Testis (tissue), 5 donors: ENCODE measurements around the gene TAF11L11. TPM values are rescaled to one million over a fixed set of nuclear protein-coding genes. Genes with fewer than 3 reads are reported as not detected.
"Not testable (repeated sequence)": the region's sequence is repeated elsewhere in the genome, so short reads cannot be mapped to it uniquely, and the experiment has no call there.

Experiments
- DNase-seq: peaks from one replicate; pipeline ENCODE4 v3.0.0-alpha.2; 2019
- H3K27ac ChIP-seq, 2 donors: fragments of 200-600 bp; sonication (generic); one replicate each; pipeline ENCODE4 v1.5.1; 2019
- H3K27me3 ChIP-seq: fragments of 200-600 bp; sonication (generic); one replicate; pipeline ENCODE4 v1.5.1; 2019
- H3K36me3 ChIP-seq: fragments of 200-600 bp; sonication (generic); one replicate; pipeline ENCODE4 v1.5.1; 2017; ENCODE audit warnings: low read depth; ENCODE audit errors: missing control alignments
- H3K4me1 ChIP-seq: fragments of 200-600 bp; sonication (generic); one replicate; pipeline ENCODE4 v1.5.1; 2019
- H3K4me3 ChIP-seq, 2 donors: fragments of 200-600 bp; sonication (generic); one replicate each; pipeline ENCODE4 v1.5.1; 2017 to 2019
- H3K9me3 ChIP-seq: fragments of 200-600 bp; sonication (generic); one replicate; pipeline ENCODE4 v1.5.1; 2017
- CTCF ChIP-seq, 3 experiments: fragments of 450-650 bp in 2 of 3; fragments of 200-600 bp in 1 of 3; sonication (generic) in 1 of 3; IDR thresholded peaks; one replicate each; pipeline ENCODE4 v1.5.1; 2016 to 2019; ENCODE audit warnings: antibody characterized with exemption in 3 of 3, mild to moderate bottlenecking in 2 of 3, moderate library complexity in 1 of 3
- POLR2A ChIP-seq: fragments of 450-650 bp; IDR thresholded peaks from one replicate; pipeline ENCODE4 v1.6.1; 2017; ENCODE audit warnings: antibody characterized with exemption, mild to moderate bottlenecking, moderate library complexity
- WGBS, 2 donors: methylation state at CpG; one replicate each; pipeline ENCODE4 v1.1.5; 2018; 5-methylcytosine and 5-hydroxymethylcytosine counted together
- intact Hi-C: fragments of 100-400 bp; cut with DNase I; formaldehyde crosslinking; loops from one replicate; pipeline ENCODE4 v1.15.1; 2023; ENCODE audit warnings: low total_unique reads
- long read RNA-seq, 2 donors: transcript quantifications; one replicate each; lab custom pipeline, GENCODE V29; 2026
- polyA plus RNA-seq: library from polyadenylated mRNA; stranded (reverse); fragments of 350-450 nt; fragmentation: Illumina TruSeq; extraction: RNeasy Lipid Tissue Mini Kit (QIAGEN cat#74804); gene quantifications from one replicate; pipeline ENCODE4 v1.2.3, GENCODE V29; 2014; ENCODE audit warnings: low read depth, low replicate concordance; ENCODE audit not compliant: insufficient read depth
- total RNA-seq, 2 donors: library from RNA; depleted of rRNA; stranded (reverse); fragments of >200 nt; gene quantifications; one replicate each; pipeline ENCODE4 v1.2.3, GENCODE V29; 2016

The TAF11L11 gene
- total RNA-seq (not detected), polyA plus RNA-seq (not detected)
- long read RNA-seq, donor 1, result 0 reads
- long read RNA-seq, donor 2, result 0 reads

GRCh38 chr5:17603880-17604279 lies at the start of gene TAF11L11:
TAF11L11 (plus strand) TSS chr5:17604183.
- 72 to 76% methylated on average over 6 of the region's 6 CpGs for WGBS, 2 donors
- H3K9me3 ChIP-seq, H3K36me3 ChIP-seq, intact Hi-C loops, H3K27me3 ChIP-seq, DNase-seq, H3K27ac ChIP-seq, H3K4me1 ChIP-seq, H3K4me3 ChIP-seq: not testable (repeated sequence)

- intact Hi-C loops, H3K27ac ChIP-seq, H3K9me3 ChIP-seq, H3K36me3 ChIP-seq, H3K4me3 ChIP-seq, H3K27me3 ChIP-seq, H3K4me1 ChIP-seq, DNase-seq: not testable (repeated sequence)
- no CpG with 5 or more reads among the region's 16 CpGs for WGBS, 2 donors
These were observed 18.3 kb upstream of the TAF11L11 start, which contains the start of gene TAF11L7 for GRCh38 chr5:17585658-17586057. TAF11L7 (minus strand) TSS chr5:17585758.

GRCh38 chr5:17590860-17591259 lies 13.1 kb upstream of the TAF11L11 start, which contains the start of gene TAF11L8:
TAF11L8 (minus strand) TSS chr5:17590960.
- H3K4me3 ChIP-seq, DNase-seq, H3K27me3 ChIP-seq, H3K9me3 ChIP-seq, intact Hi-C loops, H3K4me1 ChIP-seq, H3K36me3 ChIP-seq, H3K27ac ChIP-seq: not testable (repeated sequence)
- no CpG with 5 or more reads among the region's 16 CpGs for WGBS, 2 donors

GRCh38 chr5:17594255-17594654 lies 9.7 kb upstream of the TAF11L11 start, which contains the start of gene TAF11L9:
TAF11L9 (minus strand) TSS chr5:17594394.
- H3K27me3 ChIP-seq, H3K27ac ChIP-seq, H3K36me3 ChIP-seq, H3K9me3 ChIP-seq, H3K4me1 ChIP-seq, DNase-seq, intact Hi-C loops, H3K4me3 ChIP-seq: not testable (repeated sequence)
- 48 to 72% methylated on average over 12 to 13 of the region's 15 CpGs for WGBS, 2 donors

- DNase-seq, H3K9me3 ChIP-seq, H3K27ac ChIP-seq, H3K4me1 ChIP-seq, H3K27me3 ChIP-seq, H3K4me3 ChIP-seq, H3K36me3 ChIP-seq, intact Hi-C loops: not testable (repeated sequence)
- WGBS, 2 donors, result no CpG with 5 or more reads among the region's 15 CpGs
These were observed 6.3 kb upstream of the TAF11L11 start, which contains the start of gene TAF11L10 for GRCh38 chr5:17597728-17598127. TAF11L10 (minus strand) TSS chr5:17597828.

- TF ChIP-seq POLR2A (no peak), CTCF (IDR thresholded peaks at IDR 0.05) (no peak)
- Histone ChIP-seq H3K4me3 (no peak overlapping the region), H3K27me3 (no peaks in the 10 kb centered on the region), H3K9me3 (no peaks in the 10 kb centered on the region), H3K27ac (no peak overlapping the region), H3K4me1 (no peaks in the 10 kb centered on the region), H3K36me3 (no peaks in the 10 kb centered on the region)
- intact Hi-C loops, result no loop called here
- DNase-seq, result no peak
- WGBS, 2 donors, result 85 to 90% methylated on average over 12 to 14 of the region's 14 CpGs
These were observed 968 bp downstream of the TAF11L11 start for GRCh38 chr5:17604951-17605350.

DNA sequence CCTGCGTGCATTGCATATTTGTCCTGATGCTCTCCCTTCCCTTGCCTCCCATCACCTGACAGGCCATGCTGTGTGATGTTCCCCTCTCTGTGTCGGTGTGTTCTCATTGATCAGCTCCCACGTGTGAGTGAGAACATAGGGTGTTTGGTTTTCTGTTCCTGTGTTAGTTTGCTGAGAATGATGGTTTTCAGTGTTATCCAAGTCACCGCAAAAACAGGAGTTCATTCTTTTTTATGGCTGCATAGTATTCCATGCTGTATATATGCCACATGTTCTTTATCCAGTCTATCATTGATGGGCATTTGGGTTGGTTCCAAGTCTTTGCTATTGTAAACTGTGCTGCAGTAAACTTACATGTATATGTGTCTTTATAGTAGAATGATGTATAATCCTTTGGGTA lies 3.5 kb downstream of the TAF11L11 start:
- H3K27me3 ChIP-seq, H3K4me3 ChIP-seq, H3K36me3 ChIP-seq, H3K27ac ChIP-seq, H3K4me1 ChIP-seq, DNase-seq, intact Hi-C loops, H3K9me3 ChIP-seq: not testable (repeated sequence)
- 81 to 85% methylated on average over 4 of the region's 4 CpGs for WGBS, 2 donors

DNA sequence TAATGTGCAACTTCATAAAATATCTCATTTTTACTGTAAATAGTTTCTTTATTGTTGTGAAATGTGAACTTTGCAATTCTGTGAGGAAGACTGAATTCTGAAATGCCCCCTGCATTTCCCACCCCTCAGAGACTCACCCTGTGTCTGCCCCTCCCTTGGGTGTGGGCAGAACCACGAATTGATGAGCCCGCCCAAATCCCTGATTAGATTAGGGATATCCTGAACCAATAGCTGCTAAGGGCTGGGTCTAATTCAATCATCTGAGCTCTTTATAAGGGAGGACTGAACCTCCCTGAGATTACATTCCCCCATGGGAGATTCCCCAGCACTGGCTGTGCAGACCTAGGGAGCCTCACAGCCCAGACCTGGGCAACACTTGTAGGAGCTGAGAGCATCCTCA lies 6.1 kb downstream of the TAF11L11 start, which contains the start of gene TAF11L12:
TAF11L12 (plus strand) TSS at position 301 of the 400 bp plus-strand sequence.
- DNase-seq, H3K27ac ChIP-seq, H3K4me1 ChIP-seq, H3K27me3 ChIP-seq, intact Hi-C loops, H3K9me3 ChIP-seq, H3K36me3 ChIP-seq, H3K4me3 ChIP-seq: not testable (repeated sequence)
- WGBS, 2 donors, result 71 to 72% methylated on average over 2 of the region's 2 CpGs
